Measurements from ENCODE around the gene TBC1D10B.

DNA sequence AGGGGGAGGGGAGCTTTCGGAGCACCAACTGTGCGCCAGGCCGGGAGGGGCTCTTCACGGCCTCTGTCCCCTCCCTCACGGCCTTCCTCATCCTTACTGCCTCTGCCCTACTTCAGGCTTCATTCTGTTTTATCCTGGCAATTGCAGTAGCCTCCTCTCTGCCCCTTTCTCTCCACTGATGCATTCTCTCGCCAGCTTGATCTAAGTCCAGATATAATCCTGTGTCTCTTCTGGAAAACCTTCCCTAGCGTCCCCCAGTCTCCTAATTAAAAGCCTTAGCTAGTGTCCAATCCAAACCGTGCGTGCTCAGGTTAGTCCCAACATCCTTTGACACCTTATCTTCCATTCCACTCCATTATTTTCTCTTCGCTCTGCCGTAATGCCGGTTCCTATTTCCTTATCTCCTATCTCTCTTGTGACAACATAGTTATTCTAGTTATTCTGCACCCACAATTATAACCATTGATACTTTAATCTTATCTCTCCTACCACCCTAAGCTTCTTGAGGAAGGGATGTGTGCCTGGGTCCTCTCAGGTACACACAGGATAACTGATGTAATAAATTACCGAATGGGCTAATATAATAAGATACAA lies 25.8 kb upstream of the TBC1D10B start:
- TF ChIP-seq, protein P1, sequence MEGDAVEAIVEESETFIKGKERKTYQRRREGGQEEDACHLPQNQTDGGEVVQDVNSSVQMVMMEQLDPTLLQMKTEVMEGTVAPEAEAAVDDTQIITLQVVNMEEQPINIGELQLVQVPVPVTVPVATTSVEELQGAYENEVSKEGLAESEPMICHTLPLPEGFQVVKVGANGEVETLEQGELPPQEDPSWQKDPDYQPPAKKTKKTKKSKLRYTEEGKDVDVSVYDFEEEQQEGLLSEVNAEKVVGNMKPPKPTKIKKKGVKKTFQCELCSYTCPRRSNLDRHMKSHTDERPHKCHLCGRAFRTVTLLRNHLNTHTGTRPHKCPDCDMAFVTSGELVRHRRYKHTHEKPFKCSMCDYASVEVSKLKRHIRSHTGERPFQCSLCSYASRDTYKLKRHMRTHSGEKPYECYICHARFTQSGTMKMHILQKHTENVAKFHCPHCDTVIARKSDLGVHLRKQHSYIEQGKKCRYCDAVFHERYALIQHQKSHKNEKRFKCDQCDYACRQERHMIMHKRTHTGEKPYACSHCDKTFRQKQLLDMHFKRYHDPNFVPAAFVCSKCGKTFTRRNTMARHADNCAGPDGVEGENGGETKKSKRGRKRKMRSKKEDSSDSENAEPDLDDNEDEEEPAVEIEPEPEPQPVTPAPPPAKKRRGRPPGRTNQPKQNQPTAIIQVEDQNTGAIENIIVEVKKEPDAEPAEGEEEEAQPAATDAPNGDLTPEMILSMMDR (IDR thresholded peaks at IDR 0.05) = no peak
- TF ChIP-seq EZH2 (IDR thresholded peaks at IDR 0.05; ENCODE audit: borderline replicate concordance, insufficient read depth, low read depth, low read length, poor library complexity, severe bottlenecking) = no peak
